Neural cell (in vitro differentiated cells): Measurements from ENCODE around the gene VARS2. TPM values are rescaled to one million over a fixed set of nuclear protein-coding genes. Genes with fewer than 3 reads are reported as not detected.

Experiments
- H2AFZ ChIP-seq: fragments of 200-600, 300-800 bp; sonication (generic), shearing (Covaris generic); 2 replicates; pipeline ENCODE4 v1.6.0; 2014; ENCODE audit warnings: low read depth, mild to moderate bottlenecking, antibody characterized with exemption, low read length, moderate library complexity
- H3F3A ChIP-seq: fragments of 200-600 bp; shearing (Covaris generic); 2 replicates; pipeline ENCODE4 v1.6.1; 2016; ENCODE audit warnings: mild to moderate bottlenecking, moderate library complexity, mixed read lengths, antibody characterized with exemption, low read length; ENCODE audit not compliant: insufficient read depth, poor library complexity, severe bottlenecking
- H3K27ac ChIP-seq: fragments of 200-600, 300-800 bp; sonication (generic), shearing (Covaris generic); 2 replicates; pipeline ENCODE4 v1.5.1; 2014; ENCODE audit warnings: mild to moderate bottlenecking, low read length, moderate library complexity
- H3K27me3 ChIP-seq: fragments of 300-800, 200-600 bp; sonication (generic), shearing (Covaris generic); 2 replicates; pipeline ENCODE4 v1.6.0; 2014; ENCODE audit warnings: mild to moderate bottlenecking, low read depth, low read length, moderate library complexity; ENCODE audit not compliant: insufficient read depth
- H3K36me3 ChIP-seq: fragments of 300-800, 200-600 bp; sonication (generic), shearing (Covaris generic); 2 replicates; pipeline ENCODE4 v1.5.1; 2014; ENCODE audit warnings: mild to moderate bottlenecking, antibody characterized with exemption, low read length, moderate library complexity; ENCODE audit not compliant: insufficient read depth
- H3K4me2 ChIP-seq: fragments of 300-800, 200-600 bp; sonication (generic), shearing (Covaris generic); 2 replicates; pipeline ENCODE4 v1.6.0; 2014; ENCODE audit warnings: mild to moderate bottlenecking, low read length
- H3K4me3 ChIP-seq: fragments of 300-800, 200-600 bp; sonication (generic), shearing (Covaris generic); 2 replicates; pipeline ENCODE4 v1.5.1; 2014; ENCODE audit warnings: mild to moderate bottlenecking, low read length, moderate library complexity
- H3K79me2 ChIP-seq: fragments of 200-600 bp; shearing (Covaris generic); replicated peaks from 2 replicates; pipeline ENCODE4 v1.6.0; 2014; ENCODE audit warnings: mild to moderate bottlenecking, low read length, moderate library complexity; ENCODE audit not compliant: insufficient read depth
- H3K9ac ChIP-seq: fragments of 300-800, 200-600 bp; sonication (generic), shearing (Covaris generic); 2 replicates; pipeline ENCODE4 v1.6.1; 2016; ENCODE audit warnings: mild to moderate bottlenecking, low read length, mixed read lengths
- H3K9me2 ChIP-seq: fragments of 200-600 bp; shearing (Covaris generic); 2 replicates; pipeline ENCODE4 v1.6.1; 2016; ENCODE audit warnings: mild to moderate bottlenecking, low read length, mixed read lengths; ENCODE audit not compliant: insufficient read depth
- H3K9me3 ChIP-seq: fragments of 200-600, 300-800 bp; sonication (generic), shearing (Covaris generic); 2 replicates; pipeline ENCODE4 v1.6.1; 2016; ENCODE audit warnings: mild to moderate bottlenecking, mixed run types, low read length, moderate library complexity, mixed read lengths
- H4K20me1 ChIP-seq: fragments of 200-600 bp; shearing (Covaris generic); 2 replicates; pipeline ENCODE4 v1.6.1; 2016; ENCODE audit warnings: mild to moderate bottlenecking, mixed run types; ENCODE audit not compliant: insufficient read depth
- EP300 ChIP-seq: fragments of 450-650 bp; conservative IDR thresholded peaks from 2 replicates; pipeline ENCODE4 v1.6.1; 2014; ENCODE audit warnings: antibody characterized with exemption, mild to moderate bottlenecking, moderate library complexity; ENCODE audit not compliant: poor library complexity, severe bottlenecking
- EZH2 ChIP-seq: fragments of 200-600, 300-800 bp; shearing (Covaris generic), sonication (generic); IDR thresholded peaks from 2 replicates; pipeline ENCODE4 v1.6.1; 2014; ENCODE audit warnings: antibody characterized with exemption, low read length, borderline replicate concordance, mild to moderate bottlenecking; ENCODE audit not compliant: insufficient read depth, poor library complexity, severe bottlenecking
- MXI1 ChIP-seq: fragments of 450-650 bp; conservative IDR thresholded peaks from 2 replicates; pipeline ENCODE4 v1.6.1; 2014; ENCODE audit warnings: antibody characterized with exemption, mild to moderate bottlenecking; ENCODE audit not compliant: poor library complexity, severe bottlenecking
- POLR2AphosphoS5 ChIP-seq: IDR thresholded peaks from 2 replicates; pipeline ENCODE4 v1.6.1; 2012
- RAD21 ChIP-seq: fragments of 450-650 bp; conservative IDR thresholded peaks from 2 replicates; pipeline ENCODE4 v1.6.1; 2014; ENCODE audit warnings: antibody characterized with exemption, mild to moderate bottlenecking, moderate library complexity
- SMC3 ChIP-seq: fragments of 450-650 bp; conservative IDR thresholded peaks from 2 replicates; pipeline ENCODE4 v1.6.1; 2014; ENCODE audit warnings: antibody characterized with exemption, mild to moderate bottlenecking, moderate library complexity; ENCODE audit not compliant: poor library complexity
- TAF1 ChIP-seq: IDR thresholded peaks from 2 replicates; pipeline ENCODE4 v1.6.1; 2012; ENCODE audit warnings: low read depth
- polyA plus RNA-seq: library from polyadenylated mRNA; depleted of rRNA; stranded (reverse); fragments of >200 nt; gene quantifications from 2 replicates; pipeline ENCODE4 v1.2.3, GENCODE V29; 2014
- TF ChIP-seq, protein P1 (sequence below): fragments of 450-650 bp; IDR thresholded peaks from 2 replicates; pipeline ENCODE4 v1.5.1; 2014; ENCODE audit warnings: antibody characterized with exemption, mild to moderate bottlenecking, moderate library complexity; ENCODE audit not compliant: poor library complexity, severe bottlenecking
- TF ChIP-seq, protein P2 (sequence below): IDR thresholded peaks from 2 replicates; pipeline ENCODE4 v1.6.1; 2012; ENCODE audit warnings: borderline replicate concordance

The VARS2 gene
- polyA plus RNA-seq, 1 donor from 2014 or later, result 93.4 TPM

DNA sequence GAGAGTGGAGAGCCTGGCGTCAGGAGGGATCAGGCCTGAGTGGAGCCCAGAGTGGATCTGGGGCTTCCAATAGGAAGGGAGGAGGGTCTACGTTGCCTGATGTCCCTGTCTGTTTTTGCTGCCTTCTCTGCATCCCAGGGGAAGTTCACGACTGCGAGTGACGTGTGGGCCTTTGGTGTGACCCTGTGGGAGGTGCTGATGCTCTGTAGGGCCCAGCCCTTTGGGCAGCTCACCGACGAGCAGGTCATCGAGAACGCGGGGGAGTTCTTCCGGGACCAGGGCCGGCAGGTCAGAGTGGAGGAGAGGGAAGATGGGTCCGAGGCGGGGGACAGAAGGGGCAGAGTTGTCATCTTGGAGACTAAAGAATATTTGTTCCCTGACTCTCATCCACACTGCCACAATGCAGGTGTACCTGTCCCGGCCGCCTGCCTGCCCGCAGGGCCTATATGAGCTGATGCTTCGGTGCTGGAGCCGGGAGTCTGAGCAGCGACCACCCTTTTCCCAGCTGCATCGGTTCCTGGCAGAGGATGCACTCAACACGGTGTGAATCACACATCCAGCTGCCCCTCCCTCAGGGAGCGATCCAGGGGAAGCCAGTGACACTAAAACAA, 15.2 kb upstream of the VARS2 start:
- Histone ChIP-seq H3K4me2 (no peak overlapping the region), H3K9me3 (no peaks in the 10 kb centered on the region), H3K79me2 (no peaks in the 10 kb centered on the region), H3K27ac (no peak overlapping the region), H3K36me3 (peaks cover 4% of the 10 kb centered on the region), H3K9ac (no peak overlapping the region), H2AFZ (no peak overlapping the region), H3F3A (no peaks in the 10 kb centered on the region), H3K4me3 (no peak overlapping the region), H3K27me3 (no peaks in the 10 kb centered on the region), H4K20me1 (no peaks in the 10 kb centered on the region), H3K9me2 (no peaks in the 10 kb centered on the region)
- TF ChIP-seq POLR2AphosphoS5, result no peak
- TF ChIP-seq RAD21, result no peak
- TF ChIP-seq, protein P1, sequence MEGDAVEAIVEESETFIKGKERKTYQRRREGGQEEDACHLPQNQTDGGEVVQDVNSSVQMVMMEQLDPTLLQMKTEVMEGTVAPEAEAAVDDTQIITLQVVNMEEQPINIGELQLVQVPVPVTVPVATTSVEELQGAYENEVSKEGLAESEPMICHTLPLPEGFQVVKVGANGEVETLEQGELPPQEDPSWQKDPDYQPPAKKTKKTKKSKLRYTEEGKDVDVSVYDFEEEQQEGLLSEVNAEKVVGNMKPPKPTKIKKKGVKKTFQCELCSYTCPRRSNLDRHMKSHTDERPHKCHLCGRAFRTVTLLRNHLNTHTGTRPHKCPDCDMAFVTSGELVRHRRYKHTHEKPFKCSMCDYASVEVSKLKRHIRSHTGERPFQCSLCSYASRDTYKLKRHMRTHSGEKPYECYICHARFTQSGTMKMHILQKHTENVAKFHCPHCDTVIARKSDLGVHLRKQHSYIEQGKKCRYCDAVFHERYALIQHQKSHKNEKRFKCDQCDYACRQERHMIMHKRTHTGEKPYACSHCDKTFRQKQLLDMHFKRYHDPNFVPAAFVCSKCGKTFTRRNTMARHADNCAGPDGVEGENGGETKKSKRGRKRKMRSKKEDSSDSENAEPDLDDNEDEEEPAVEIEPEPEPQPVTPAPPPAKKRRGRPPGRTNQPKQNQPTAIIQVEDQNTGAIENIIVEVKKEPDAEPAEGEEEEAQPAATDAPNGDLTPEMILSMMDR, result no peak
- no peak for TF ChIP-seq TAF1
- TF ChIP-seq, protein P2, sequence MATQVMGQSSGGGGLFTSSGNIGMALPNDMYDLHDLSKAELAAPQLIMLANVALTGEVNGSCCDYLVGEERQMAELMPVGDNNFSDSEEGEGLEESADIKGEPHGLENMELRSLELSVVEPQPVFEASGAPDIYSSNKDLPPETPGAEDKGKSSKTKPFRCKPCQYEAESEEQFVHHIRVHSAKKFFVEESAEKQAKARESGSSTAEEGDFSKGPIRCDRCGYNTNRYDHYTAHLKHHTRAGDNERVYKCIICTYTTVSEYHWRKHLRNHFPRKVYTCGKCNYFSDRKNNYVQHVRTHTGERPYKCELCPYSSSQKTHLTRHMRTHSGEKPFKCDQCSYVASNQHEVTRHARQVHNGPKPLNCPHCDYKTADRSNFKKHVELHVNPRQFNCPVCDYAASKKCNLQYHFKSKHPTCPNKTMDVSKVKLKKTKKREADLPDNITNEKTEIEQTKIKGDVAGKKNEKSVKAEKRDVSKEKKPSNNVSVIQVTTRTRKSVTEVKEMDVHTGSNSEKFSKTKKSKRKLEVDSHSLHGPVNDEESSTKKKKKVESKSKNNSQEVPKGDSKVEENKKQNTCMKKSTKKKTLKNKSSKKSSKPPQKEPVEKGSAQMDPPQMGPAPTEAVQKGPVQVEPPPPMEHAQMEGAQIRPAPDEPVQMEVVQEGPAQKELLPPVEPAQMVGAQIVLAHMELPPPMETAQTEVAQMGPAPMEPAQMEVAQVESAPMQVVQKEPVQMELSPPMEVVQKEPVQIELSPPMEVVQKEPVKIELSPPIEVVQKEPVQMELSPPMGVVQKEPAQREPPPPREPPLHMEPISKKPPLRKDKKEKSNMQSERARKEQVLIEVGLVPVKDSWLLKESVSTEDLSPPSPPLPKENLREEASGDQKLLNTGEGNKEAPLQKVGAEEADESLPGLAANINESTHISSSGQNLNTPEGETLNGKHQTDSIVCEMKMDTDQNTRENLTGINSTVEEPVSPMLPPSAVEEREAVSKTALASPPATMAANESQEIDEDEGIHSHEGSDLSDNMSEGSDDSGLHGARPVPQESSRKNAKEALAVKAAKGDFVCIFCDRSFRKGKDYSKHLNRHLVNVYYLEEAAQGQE, result no peak
- no peak for TF ChIP-seq SMC3
- TF ChIP-seq MXI1, result no peak
- no peak for TF ChIP-seq EP300
- TF ChIP-seq EZH2, result no peak

DNA sequence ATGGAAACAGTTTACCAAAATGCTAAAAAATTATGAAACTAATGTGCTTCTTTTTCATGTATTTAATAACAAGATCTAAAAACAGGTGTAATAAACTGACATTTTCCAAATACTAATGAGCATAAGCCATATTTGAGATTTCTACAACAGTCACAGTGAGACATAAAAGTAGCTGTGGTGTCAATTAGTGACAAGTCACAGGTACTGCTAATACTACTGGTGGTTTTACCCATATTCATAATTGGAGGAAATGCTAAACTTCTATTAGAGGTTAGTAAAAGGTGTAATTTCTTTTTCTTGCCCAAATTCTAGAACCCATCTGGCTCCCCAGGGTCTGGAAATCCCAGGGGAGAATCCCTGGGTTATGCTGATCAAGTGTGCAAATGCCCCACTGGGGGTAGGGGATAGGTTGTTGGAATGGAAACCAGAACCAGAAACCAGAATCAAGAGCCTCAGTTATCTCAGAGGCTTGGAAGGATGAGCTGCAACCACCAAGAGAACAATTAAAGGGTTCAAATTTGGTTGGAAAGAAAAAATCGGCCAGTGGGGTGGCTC, 13.1 kb upstream of the VARS2 start:
- Histone ChIP-seq H3K27ac (no peak overlapping the region), H4K20me1 (no peaks in the 10 kb centered on the region), H3K9ac (no peak overlapping the region), H3F3A (no peaks in the 10 kb centered on the region), H3K9me3 (no peaks in the 10 kb centered on the region), H2AFZ (no peak overlapping the region), H3K4me3 (no peak overlapping the region), H3K36me3 (no peaks in the 10 kb centered on the region), H3K9me2 (no peaks in the 10 kb centered on the region), H3K27me3 (no peaks in the 10 kb centered on the region), H3K4me2 (no peak overlapping the region), H3K79me2 (no peaks in the 10 kb centered on the region)
- TF ChIP-seq, protein P1, result no peak
- TF ChIP-seq MXI1, result no peak
- no peak for TF ChIP-seq EZH2
